Left hindlimb (tissue), 1 donor: ENCODE data around the gene ZNF532.
"Not testable (repeated sequence)": the region's sequence is repeated elsewhere in the genome, so short reads cannot be mapped to it uniquely, and the experiment has no call there.

Source experiments
- DNase-seq: peaks from one replicate; pipeline ENCODE4 v3.0.0-alpha.2; 2018

The ZNF532 gene

DNA sequence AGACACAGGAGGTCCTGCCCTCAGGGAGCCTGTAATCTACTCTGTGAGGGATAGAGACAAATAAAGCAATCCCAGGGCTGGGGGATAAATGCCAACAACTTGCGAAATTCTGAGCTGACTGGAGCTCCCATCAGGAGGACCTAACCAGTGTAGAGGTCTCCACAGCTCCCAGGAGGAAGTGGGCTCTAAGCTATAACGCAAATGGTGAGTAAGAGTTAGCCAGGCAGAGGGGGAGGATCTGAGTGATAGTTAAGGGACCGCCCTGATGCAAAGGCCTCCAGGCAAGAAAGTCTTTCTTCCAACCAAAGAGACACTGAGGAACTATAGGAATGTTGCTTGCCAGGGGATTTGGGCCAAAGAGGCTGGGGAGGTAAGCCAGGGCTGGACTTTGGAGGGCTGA, 16.0 kb upstream of the ZNF532 start:
- no peak for DNase-seq

DNA sequence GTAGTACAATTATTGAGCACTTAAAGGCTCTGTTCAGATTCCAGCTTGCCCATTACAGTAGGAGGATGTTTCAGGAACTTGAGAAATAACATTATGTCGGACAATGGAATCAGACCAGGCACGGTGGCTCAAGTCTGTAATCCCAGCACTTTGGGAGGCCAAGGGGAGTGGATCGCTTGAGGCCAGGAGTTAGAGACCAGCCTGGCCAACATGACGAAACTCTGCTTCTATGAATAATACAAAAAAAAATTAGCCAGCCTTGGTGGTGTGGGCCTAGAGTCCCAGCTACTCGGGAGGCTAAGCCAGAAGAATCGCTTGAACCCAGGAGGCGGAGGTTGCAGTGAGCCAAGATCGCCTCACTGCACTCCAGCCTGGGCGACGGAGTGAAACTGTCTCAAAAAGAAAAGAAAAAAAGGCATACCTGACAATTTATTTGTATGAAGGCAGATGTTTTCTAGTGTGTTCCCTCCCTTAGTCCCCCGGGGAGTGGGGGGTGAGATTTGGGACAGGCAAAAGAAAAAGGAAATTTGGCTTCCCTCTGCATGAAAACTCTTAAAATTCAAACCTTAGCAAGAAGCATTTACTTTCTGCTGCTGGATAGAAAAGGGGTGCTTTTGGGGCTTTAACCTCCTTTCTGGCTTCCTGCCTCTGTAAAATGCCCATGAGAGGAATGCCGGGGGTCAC, 13.7 kb upstream of the ZNF532 start:
- no peak for DNase-seq

DNA sequence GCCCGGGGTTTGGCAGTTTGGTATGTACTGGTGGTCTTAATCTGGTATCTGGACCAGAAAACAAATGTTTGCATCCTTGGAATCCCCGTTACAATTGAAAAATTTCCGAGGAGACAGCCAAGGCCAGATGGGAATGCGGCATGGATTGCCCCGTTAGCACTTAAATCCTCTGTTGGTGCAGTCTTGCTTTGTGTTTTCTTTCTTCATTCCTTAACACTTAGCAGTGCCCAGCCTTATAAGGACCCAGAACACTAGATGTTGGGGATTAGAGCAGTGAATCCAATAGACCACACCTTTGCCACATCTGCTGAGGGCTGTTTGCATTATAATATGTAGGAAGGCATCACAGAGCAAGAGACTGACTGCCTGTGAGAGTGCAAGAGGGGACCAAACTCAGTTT, 12.8 kb upstream of the ZNF532 start:
- no peak for DNase-seq

DNA sequence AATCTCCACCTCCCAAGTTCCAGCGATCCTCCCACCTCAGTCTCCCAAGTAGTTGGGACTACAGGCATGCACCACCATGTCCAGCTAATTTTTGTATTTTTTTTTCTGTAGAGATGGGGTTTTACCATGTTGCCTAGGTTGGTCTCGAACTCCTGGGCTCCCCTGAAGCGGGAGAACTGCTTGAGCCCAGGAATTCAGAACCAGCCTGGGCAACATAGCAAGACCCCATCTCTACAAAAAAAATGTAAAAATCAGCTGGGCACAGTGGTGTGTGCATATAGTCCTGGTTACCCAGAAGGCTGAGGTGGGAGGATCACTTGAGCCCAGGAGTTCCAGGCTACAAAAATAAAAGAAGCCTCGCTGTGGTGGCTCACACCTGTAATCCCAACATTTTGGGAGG, 12.0 kb upstream of the ZNF532 start:
- no peak for DNase-seq

DNA sequence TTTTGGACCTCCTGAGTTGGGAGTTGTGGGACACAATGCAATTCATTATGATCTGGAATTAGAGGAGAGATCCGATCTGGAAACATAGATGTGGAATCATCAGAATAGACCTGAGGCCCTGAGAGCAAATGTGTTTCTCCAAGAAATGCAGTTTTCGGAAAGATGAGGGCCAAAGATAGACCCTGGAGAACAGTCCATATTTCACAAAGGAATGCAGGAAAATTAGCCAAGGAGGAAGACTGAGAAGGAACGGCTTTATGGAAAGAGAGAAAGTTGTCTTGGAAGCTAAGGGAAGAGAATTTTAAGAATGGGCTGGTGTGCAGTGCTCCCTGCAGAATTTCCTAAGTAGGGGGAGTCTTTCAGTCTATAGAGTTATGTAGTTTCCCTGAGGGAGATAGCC, 11.1 kb upstream of the ZNF532 start:
- DNase-seq: no peak

DNA sequence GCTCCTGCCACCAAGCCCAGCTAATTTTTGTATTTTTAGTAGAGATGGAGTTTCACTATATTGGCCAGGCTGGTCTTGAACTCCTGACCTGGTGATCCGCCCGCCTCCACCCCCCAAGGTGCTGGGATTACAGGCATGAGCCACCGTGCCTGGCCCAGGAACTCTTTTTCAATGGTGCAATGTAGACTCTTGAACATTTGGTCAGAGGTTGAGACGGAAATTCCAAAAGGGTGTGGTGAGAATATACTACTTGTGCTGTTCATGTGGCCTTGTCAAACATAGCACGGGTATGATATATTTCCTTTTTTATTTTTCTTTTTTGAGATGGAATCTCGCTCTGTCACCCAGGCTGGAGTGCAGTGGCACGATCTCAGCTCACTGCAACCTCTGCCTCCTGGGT, 9.2 kb upstream of the ZNF532 start:
- DNase-seq: not testable (repeated sequence)

DNA sequence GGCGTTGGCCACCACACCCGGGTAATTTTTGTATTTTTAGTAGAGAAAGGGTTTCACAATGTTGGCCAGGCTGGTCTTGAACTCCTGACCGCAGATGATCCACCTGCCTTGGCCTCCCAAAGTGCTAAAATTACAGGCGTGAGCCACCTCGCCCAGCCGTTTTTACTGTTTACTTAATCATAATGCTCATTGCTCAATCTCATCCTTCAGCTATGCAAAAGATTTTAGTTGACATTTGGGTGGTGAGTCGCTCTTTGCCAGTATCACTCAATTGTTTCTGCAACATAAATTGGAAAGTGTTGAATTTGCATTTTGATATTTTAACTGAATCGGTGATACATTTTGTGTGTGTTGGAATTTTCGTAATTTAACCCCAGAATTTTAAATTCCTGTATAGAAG, 7.8 kb upstream of the ZNF532 start:
- no peak for DNase-seq

DNA sequence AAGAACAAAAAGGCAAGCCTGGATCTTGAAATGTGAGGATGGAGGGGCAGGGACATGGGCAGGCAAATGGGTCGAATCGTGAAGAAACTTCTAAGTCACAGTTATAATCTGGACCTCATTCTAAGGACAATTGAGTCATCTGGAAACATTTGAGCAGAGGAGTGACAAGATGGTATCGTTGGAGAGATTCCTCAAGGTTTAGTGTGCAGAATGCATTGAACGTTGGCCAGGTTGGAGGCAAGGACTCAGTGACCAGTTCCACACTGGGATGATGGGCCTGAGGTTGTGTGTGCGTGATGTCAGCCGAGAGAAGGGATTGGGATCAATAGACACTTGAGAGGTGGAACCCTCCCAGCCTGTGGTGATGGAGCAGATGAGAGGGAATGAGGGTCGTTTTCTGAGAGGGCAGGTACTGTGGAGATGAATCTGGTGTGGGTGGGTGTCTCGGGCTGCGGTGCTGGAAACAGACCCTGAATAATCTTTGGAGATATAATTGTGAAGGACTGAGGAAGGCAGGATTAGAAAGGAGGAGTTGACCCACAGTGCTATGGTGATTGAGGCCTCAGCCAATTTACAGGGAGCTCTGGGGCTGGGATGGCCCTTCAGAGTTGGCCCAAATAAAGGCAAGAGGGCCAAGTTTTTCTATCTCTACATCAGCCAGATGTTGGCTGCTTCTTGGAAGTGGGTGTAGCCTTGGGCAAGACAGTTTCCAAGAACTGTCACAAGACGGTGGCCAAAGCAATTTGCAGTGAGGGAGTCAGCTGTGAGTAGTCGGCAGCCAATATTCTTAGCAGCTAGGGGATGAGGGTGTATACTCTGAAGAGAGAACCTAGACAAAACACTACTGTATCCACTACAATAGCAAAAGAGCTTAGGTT, 5.8 kb upstream of the ZNF532 start:
- peak; percentile 61 for DNase-seq

DNA sequence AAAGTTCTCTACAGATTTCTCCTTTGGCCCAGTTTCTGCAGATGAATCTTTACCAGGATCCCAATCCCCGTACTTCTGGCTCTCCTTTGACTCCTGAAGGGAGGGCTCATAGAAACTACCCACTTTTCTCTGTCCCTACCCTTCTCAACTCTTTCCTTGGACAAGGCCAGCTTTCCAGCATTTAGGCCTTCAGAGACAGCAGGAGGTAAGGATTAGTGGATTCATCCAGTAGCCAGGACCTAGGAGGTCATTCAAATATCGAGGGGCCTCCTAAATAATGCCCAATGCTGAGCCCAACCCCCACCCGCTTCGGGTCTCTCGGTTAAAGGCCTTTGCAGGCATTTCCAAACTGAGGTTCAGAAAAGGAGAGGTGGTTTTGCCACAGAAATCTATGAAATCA, 4.8 kb upstream of the ZNF532 start:
- no peak for DNase-seq

DNA sequence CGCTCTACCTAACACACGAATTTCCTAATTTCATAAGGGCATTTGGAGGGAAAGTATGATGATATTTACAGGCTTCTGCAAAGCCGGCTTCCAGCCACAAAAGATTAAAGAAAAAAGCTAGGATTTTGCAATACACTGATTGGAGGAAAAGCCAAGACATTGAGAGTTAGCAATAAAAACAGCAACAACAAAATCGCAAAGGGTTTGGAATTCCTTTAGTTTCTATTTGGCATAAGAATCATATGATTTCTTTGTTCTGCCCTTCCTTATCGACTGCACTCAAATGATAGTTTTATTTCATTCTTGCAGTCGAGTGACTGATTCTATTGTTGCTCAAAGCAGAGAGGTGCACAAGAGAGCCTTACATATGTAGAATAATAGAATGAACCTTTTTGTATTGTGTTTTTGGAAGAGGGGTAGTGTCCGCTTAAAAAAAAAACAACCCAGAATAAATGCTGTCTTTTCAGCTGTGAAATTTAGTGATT, 3.9 kb upstream of the ZNF532 start:
- DNase-seq: no peak

DNA sequence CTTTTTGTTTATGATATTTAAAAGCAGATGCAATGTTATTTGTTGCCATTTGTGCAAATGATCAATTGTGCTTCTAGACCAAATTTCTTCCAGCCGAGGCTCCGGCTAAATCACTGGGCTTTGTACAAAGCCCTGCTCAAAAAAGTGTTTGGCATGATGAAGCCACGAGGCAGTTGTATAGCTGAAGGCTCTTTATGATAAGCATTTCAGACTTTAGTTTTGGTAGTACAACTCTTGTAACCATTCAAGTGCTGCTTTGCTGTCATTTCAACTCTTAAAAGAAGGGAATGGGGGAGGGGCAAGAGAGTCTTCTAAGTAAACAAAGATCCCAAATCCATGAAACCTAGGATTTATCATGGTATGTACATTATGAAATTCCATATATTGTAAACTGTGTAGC, 3.3 kb upstream of the ZNF532 start:
- DNase-seq: no peak

DNA sequence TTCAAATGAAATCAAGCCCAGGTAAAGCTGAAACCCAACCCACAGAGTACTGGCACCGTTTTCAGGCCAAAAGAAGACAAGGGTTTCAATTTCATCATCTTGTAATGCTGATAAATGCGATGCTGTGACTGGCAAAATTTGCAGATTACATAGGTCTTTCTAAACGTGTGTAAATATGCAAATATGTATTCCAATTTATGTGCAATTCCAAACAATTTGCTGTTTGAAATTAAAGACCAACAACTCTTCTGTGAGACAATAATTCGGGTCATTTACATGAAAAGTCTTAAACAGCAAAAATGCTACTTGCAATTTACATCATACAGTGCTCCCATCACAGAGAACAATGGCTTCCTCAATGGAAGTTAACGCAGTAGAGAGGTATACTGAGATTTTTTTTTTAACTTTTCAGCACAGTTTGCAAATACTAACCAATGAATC, 2.8 kb upstream of the ZNF532 start:
- no peak for DNase-seq

DNA sequence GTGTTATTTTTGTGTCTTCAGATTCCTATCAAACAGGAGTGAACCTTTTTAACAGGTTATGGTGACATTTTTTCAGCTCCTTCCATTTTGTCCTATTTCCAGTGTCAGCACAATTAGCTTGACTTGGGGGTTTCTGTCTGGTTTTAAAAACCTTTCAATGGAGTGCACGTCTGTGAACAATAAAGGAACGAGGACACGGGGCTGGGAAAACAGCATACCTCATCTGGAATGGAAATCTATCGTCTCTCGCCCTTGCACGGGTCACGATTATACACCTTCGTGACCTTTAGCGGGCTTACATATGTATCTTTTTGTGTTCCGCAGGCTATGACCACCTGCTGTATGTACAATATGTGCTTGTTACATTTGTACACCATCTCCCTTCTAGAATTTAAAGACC, 2.3 kb upstream of the ZNF532 start:
- no peak for DNase-seq

DNA sequence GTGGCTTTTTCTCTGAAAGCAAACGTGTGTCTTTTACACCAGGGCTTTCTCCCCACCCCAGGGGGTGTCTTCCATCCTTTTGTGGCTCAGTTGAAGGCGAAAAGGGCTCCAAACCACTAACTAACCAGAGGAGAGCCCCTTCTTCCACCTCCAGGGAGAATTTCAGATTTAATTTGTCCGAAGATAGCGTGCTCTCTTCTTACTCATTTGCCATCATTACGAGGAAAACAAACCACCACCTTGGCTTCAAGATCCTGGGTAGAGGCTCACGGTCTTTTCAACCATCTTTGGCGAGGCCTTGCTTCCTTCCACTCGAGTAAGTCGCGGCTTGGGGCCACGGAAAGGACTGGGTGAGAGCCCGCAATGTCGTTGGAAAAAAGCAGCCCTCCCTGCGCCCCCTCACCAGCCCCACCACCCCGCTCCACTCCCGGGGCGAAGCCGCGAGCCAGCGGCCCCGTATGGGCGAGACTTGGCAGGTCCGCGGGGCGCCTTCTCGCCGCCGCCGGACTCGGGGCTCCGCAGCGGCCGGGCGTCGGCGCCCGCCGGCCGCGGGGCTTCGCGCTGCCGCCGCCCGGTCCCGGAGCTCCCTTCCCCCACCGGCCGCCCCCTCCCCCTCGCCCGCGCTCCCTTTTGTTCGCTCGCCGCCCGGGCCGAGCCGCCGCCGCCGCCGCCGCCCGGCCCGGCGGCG, 1.7 kb upstream of the ZNF532 start:
- DNase-seq: peak; percentile 64

DNA sequence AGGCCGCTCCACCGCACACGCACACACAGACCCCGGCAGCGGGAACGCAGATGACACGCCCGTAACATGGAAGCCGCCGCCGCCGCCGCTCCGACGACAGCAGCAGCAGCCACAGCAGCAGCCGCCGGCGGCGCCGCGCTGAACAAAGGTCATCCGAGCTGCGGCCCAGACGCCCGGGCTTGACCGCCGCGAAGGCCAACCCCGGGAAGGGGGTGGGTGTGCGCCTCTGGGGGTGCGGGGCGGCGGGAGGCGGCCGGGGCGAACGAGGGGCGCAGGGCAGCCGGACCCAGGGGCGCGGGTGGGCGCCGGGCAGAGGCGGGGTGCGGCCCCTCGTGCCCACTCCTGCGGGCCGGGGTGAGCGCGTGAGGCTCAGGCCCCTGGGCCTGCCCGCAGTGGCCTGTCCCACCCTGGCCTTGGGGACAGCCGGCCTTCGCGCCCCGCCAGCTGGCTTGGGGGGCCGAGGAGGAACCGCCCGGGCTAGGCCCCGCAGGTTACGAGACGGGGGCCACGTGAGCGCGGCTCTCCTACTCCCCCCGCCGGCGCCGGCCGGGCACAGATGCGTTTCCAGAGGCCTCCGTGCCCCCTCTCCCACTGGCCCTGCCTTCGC, 1.0 kb upstream of the ZNF532 start:
- peak; percentile 67 for DNase-seq

DNA sequence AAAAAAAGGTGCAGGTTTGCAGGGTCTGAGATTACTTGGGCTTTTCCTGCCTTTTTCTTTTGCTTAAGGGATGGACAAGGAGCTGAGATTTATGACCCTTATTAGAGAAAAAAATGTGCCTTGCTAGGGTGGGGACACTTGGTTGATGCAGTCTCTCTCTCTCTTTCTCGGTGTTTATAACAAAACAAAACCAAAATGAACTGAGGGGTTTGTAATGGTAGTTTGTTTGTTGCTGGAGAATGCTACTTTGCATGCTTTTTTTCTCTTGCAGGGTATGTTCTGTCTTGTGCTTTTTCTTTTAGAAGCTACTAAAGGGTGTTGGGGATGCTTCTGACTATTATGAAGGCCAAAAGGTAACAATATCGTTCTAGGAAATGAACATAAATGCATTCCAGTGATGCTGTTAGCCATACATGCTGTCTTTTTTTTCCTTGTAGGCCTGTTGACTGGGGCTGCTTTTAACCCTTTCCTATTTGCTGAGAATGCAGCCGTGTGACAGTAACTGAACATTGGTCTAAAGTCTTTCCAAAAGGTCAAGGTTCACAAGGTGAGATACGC, 435 bp downstream of the ZNF532 start:
- DNase-seq: no peak

DNA sequence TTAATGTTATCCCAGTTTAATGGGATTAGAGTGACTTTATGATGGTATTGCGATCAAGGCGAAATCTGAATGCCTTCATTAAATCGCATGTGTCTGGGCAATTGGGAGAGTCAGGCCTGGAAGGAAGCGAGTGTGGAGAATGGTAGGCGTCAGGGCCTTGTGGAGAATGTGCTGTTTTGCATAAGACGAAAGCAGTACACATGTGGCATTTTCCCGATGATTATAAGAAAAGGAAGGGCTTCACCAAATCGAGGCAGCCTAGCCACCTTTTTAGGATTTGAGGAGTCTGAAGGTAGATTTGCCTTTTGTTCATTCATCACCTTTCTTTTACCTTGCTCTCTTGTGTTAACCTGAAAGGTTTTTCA, 1.0 kb downstream of the ZNF532 start:
- DNase-seq: no peak

DNA sequence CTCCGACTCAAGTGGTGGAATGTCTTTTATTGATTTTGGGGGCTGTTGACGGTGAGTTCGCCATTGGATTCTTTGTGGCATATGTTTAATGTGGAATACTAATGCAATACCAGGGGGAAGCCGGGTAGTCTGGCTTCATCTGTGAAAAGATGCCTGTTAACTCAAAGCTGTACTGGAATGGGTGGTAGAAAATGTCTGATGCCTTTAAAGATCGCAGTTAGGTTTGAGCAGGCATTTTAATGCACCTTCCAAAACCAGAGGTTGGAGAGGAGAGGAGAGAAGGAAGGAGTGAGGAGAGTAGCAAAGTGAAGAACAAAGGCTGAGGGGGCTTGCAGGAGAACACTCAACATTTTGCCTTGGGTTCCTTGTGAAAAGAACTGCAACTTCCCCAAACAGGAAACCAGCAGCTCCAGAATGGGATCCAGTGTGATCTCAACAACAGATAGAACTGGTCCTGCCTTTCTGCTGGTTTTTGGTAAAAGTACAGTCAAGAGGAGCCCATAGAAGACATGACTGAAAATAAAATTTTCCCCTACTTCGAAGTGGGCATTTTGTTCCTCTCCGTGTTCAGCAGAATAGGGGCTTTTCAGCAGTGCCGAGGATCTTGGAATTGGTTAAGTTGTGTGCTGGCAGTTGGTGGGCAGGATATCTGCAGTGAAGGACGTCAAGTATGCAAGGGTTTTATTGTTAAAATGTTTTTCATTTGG, 1.5 kb downstream of the ZNF532 start:
- DNase-seq: no peak

DNA sequence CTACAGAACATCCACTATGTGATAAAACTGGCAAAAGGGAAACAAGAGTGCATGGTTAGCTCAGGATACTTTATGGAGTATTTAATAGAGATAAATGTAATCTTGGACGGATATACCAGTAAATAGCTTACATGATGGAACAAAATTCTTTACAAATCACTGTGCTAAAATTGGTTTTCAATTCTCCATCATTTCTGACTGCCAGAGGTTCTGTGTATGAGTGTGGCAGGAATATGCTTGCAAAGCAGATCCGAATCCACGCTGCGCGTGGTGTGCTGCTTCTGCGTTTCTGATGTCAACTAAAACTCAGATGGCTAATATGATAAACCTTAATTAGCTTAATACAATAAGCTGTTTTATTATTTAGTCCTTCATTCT, 2.1 kb downstream of the ZNF532 start:
- DNase-seq: no peak

DNA sequence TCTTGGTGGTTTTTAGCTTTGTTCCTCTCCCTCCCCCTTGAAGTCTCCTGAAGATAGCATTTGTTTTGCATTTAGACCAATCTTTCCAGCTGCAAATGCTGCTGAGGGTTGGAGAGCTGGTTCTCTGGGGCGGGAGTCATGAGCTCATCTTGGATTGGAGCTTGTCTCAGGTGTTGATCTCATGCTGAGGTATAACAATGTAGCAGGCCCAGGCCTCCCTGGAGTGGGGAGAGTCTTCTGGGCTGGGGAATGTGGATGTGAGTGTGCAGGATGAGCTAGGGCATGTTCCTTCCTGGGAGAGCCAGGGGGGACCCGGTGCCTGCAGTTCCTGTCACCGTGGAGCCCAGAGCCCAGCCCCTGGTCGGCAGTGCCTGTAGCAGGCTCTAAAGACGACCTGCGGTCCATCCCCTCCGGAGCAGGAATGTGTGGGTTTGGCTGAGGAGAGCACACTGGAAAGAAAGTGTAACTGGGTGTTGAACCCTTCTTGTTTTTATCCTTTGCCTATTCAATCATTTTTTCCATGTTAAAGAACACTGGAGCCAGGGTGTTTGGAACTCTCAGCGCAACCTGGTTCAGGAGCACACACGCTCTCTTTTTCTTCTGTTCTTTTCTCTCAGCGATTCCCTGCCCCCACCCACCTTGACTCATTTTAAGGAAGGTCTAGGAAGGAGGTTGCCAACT, 2.7 kb downstream of the ZNF532 start:
- peak; percentile 52 for DNase-seq

DNA sequence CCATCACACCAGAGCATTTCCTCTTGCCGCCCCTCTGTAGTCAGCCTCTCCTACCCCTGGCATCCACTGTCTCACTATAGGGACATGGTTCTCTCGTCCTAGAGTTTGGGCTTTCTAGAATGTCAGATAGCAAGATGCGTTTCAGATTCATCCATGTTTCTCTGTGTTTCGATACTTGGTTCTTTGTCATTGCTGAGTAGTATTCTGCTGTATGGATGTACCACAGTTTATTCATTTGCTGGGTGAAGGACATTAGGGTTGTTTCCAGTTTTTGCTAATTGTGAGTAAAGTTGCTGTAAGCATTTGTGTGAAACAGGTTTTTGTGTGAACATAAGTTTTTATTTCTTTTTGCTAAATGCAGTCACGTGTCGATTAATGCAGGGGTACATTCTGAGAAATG, 3.8 kb downstream of the ZNF532 start:
- no peak for DNase-seq

DNA sequence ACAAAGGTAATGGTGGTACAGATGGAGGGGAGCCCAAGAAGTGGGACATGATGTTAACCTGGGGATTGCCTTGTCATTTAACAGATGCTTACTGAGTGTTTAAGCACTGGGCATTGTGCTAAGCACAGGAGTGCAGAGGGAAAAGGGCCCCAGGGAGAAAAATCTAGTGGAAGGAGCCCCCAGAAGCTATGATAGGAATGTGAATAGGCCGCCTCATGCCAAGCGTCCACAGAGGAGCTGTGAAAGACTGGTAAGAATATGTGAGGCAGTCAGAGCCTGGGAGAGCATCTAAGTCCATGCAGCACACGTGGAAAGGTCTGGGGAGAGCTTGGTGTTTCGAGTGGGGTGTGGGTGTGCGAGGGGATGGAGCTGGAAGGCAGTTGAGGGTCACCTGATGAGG, 5.5 kb downstream of the ZNF532 start:
- no peak for DNase-seq
